T47D (cell line): ENCODE results near the gene ANKRD65.
A peak's percentile ranks its signal among the peaks of the same experiment; 100 is the strongest.
"Not testable (repeated sequence)": the region's sequence is repeated elsewhere in the genome, so short reads cannot be mapped to it uniquely, and the experiment has no call there.

ENCODE experiments used
- DNase-seq, 2 experiments: peaks; one replicate each; pipeline versions ENCODE4 v3.0.0 to v3.0.0-alpha.2; 2011 to 2012; ENCODE audit warnings: low read depth in 1 of 2, low spot score in 1 of 2
- JUND ChIP-seq: IDR thresholded peaks from 2 replicates; pipeline ENCODE4 v1.6.1; 2012; ENCODE audit warnings: low read depth
- in situ Hi-C: cut with HindIII; loops from 2 replicates; pipeline ENCODE4 v1.10.0; 2016; ENCODE audit warnings: low sequenced_read_pairs, low pct_unique_long_range_greater_than_20kb

ANKRD65 gene

DNA sequence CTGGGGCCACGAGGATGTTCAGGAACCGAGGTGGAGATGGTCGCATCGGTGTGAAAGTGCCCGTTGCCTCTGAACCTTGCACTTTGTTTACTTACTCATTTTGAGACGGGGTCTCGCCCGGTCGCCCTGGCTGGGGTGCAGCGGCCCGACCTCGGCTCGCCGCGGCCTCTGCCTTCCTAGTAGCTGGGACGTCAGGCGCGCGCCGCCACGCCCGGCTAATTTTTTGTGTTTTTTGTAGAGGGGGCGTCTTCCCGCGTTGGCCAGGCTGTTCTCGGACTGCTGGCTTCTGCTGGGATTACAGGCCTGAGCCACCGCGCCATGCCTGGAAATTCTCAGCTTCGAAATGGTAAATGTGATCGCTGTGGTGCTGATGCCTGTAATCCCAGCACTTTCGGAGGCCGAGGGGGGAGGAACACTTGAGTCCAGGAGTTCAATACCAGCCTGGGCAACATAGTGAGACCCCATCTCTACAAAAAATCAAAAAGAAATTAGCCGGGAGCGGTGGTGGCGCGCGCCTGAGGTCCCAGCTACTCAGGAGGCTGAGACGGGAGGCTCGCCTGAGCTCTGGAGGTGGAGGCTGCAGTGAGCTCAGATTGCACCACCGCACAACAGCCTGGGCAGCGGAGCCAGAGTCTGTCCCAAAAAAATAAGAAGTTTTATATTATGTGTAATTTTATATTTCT is 13.3 kb downstream of the ANKRD65 start:
- no peak for TF ChIP-seq JUND
- DNase-seq: no peak
- in situ Hi-C loops: no loop called here

DNA sequence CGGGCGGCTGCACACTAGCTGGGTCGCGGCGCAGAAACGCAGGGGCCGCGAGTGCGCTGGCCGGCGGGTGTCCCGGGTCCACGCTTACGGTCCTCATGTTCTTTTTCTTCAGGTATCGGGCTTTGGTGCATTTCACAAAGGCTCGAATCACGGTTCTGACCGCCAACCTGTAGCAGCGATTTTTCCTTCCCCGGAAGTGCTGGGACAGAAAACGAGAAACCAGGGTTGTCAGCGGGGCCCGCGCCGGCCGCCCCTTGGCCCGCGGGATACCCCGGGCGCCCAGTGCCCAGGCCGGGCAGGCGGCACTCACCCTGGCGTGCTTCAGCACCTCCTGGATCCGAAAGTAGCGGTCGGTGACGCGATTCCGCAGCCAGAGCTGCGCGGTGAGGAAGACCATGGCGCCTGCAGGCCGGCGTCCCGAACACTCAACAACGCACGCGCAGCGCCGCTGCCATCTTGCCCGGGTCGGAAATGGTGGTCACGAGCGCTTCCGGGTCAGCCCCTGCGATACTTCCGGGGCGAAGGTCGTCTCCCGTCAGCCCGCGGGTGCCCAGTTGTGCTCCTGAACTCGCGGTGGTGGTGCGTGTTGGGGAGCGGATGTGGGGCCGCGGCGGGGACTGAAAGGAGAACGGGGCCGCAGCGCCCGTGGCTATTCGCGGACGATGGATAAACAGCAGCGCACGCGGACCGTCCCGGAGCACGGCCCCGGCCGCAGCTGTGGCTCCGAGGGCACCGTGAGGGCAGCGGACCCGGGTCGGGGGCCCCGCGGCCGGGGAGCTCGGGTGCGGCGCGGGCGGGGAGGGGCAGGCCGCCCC is 14.0 kb downstream of the ANKRD65 start, which contains the start of gene MRPL20:
Gene MRPL20 (minus strand): TSS at position 473 of the 815 bp plus-strand sequence. CDS start 76 bp downstream, at position 397.
- in situ Hi-C loops: no loop called here
- peak; percentile 88 to 90 for DNase-seq
- no peak for TF ChIP-seq JUND

DNA sequence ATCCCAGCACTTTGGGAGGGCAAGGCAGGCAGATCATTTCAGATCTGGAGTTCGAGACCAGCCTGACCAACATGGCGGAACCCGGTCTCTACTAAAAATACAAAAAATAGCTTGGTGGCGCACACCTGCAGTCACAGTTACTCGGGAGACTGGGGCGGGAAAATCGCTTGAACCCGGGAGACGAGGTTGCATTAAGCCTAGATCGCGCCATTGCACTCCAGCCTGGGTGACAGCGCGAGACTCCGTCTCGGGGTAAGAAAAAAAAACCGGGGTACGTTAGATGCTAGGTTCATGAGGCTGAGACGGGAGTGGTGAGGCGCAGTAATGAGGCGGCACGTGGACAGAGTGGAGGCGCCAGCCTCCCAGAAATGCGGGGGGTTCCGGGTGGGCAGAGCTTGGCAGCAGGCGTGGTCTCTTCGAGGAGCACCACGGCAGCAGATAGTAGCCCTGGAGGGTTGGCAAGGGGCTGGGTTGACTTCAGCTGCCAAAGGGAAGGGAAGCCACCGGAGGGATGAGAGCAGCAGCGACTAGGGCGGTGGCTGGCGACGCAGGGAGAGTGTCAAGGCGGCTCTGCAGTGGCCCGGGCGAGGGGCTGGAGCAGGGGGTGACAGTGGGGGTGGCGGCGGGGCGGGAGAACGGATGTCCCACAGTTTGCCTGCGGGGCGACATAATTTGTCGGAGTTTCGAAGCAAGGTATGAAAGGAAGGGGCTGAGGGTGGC is 14.8 kb downstream of the ANKRD65 start:
- in situ Hi-C loops: no loop called here
- no peak for DNase-seq
- no peak for TF ChIP-seq JUND

DNA sequence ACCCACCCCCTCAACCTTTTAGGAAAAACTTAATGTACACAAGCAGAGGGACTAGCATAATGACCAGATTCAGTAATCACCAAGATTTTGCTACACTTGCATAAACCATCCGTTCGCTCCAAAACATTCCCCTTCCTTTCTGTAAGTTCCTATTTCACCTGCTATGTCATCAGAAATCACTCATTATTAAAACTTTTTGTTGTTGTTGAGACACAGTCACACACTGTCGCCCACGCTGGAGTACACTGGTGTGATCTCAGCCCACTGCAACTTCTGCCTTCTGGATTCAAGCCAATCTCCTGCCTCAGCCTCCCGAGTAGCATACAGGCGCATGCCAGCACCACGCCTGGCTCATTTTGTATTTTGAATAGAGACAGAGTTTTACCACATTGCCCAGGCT is 17.4 kb downstream of the ANKRD65 start:
- in situ Hi-C loops: no loop called here
- DNase-seq: no peak
- no peak for TF ChIP-seq JUND

DNA sequence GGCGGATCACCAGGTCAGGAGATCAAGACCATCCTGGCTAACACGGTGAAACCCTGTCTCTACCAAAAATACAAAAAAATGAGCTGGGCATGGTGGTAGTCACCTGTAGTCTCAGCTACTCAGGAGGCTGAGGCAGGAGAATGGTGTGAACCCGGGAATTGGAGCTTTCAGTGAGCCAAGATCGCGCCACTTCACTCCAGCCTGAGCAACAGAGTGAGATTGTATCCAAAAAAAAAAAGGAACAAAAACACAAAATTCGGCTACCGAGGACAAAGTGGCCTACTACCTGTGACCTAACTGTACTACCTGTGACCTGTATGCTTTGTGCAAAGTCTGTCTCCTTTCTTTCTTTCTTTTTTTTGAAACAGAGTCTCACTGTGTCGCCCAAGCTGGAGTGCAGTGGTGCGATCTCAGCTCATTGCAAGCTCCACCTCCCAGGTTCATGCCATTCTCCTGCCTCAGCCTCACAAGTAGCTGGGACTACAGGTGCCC is 18.1 kb downstream of the ANKRD65 start:
- DNase-seq, in situ Hi-C loops: not testable (repeated sequence)

DNA sequence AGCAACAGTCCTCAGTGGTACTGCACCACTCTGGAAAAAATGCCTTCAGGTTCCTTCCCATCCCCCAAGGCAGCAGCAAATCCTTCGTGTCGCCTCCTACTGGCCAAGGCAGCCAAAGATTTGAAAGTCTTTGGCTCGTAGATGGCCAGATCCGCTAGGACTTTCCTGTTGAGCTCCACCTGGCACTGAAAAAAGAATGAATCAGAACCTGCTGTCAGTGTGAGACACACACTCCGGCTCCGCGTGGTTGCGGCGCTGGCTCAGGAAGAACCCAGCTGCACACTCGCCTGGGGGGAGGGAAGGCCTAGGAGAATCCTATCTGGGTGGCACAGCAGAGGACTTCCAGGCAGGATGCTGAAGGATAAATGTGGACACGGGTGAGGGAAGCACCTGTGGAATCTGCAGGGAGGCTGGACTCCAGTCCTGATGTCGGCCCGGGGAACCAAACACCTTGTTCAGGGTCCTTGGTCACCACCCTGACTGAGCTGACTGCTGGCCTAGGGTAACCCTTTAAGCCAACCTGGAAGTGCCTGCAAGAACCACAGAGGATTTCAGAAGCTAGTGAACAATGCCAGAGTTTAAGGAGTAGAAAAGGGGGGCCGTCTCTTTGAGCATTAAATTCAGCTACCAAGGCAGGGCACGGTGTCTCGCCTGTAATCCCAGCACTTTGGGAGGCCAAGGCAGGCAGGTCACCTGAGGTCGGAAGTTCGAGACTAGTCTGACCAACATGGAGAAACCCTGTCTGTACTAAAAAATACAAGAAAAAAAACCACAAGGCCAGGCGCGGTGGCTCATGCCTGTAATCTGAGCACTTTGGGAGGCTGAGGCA is 18.8 kb downstream of the ANKRD65 start:
- DNase-seq: peak in 1 of 2 experiments; percentile 57
- no peak for TF ChIP-seq JUND

DNA sequence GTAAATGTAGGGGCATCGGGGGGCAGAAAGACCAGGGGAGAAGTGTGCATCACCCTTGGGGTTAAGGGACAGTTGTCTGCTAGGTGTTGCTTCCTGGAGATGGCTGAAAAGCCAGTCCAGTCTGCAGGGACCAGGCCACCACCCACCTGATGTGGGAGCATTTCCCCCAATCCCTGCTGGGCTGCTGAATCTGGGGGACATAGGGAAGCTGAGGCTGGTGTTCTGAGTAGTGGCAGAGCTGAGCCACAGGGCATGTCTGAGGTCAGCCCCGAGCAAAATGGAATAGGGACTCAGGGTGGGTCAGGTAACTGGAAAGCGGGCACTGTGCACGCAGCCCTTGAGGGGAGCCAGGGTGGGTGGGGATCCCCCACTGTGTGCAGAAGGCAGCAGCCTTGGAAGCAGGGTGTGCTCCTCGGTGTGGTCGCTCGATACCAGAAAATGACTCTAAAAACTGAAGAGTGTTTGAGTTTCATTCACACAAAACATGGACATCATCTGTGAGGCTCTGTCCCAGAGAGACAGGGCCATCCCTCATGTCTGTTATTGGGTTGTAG is 19.5 kb downstream of the ANKRD65 start:
- no peak for TF ChIP-seq JUND
- DNase-seq: no peak
- in situ Hi-C loops: no loop called here

More for the DNA sequence above, 18.8 kb downstream of the ANKRD65 start:
- in situ Hi-C loops: no loop called here

DNA sequence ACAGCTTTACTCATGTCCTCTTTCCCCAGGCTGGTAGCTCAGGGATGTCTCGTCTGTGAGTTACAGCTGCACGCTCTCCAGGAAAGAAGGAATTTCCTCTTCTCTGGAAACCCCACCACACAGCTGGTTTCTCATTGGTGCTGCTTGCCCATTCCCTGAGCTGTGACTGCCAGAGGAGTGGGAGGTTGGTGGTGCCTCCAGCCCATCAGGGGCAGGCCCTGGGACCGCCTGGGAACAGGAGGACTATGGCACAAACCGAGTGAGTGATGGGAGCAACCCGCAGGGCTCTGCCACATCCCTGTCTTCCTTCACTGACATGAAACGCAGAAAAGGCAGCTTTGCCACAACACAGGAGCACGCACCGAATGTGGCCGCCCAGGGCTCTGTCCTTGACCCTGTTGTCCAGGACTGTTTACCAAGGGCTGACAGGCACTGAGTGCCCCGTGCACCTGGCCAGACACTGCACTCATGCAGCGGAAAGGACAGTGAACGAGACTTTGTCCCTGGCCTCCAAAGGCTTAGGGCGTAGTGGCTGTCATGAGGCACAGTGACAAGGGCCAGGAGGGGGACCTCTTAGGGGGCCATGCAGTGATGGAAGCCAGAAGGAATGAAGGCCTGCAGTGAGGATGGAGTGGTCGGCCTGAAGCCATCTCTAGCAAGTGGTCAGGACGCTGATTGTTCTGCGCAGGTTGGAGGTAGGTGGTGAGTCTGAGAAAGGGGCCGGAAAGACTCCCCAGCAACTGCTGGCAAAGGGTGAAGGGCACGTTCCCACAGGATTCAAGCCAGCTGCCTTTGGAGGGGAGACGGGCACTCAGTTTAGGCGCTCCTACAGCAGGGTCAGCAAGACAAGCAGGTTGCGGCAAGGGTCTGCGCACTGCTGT is 20.3 kb downstream of the ANKRD65 start:
- in situ Hi-C loops: no loop called here
- no peak for DNase-seq
- no peak for TF ChIP-seq JUND

DNA sequence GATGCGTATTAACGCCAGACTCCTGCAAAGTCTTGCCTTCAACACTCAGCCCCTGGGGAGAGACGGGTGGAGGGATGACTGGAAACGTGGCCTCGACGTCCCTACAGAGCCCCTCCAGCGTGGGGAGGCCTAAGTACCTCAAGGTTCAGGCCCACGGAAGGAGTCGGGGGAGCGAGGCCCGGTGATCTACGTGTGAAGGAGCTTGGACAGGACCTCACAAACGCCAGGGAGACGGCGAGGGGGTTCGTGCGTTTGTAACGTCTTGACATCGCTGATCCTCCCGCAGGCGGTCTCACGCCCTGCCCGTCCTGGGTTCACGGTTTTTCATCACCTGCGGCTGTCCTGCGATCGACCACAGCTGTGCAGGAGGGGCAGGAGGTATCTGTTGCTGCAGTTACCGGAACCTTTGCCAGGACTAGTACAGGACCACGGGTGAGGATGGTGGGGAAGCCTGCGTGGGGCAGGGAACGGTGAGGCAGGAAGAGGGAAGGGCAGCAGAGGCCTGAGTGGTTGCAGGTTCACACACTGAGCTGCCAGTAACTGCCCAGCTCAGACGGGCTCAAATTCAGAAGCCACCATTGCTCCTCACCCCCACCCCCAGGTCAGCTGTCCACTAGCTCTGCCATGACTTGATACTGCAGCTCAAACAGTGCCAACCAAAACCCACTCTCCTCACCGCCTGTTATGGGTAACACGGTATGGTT is 21.1 kb downstream of the ANKRD65 start:
- no peak for TF ChIP-seq JUND
- in situ Hi-C loops: no loop called here
- DNase-seq: peak in 1 of 2 experiments; percentile 33

DNA sequence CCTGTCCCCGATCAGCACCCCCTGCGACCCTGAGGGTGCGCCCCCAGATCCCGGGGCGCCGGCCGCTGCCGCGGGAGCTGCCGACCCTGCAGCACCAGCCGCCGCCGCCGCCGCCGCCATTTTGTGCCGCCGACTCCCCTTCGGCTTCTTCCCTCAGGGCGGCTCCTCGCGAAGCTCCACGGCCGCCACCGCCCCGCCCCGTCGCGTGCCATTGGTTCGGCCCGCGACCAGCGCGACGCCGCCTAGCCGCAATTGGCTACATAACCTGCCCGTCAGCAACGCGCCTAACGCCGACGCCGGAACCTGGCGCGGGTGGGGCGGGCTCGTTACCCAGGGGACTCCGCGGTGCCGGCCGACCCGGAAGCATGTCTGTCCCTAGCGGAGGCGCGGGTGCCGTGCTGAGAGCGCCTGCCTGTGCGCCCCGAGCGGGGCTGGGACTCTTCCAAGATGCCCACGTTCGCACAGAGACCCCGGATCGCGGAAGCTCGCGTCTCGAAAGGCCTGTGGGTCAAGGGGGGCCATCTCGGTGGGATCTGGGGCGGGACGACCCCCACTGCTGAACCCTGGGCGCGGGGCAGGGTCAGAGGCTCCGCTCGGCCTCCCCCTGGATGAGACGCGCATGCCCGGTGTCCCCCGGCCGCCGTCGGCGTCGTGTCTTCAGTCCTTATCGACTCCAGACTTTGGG is 21.7 kb downstream of the ANKRD65 start, which contains the start of gene CCNL2:
Gene CCNL2 (minus strand): TSS at position 149 of the 685 bp plus-strand sequence. CDS start 29 bp downstream, at position 120.
- peak; percentile 88 to 97 for DNase-seq
- TF ChIP-seq JUND: no peak
- in situ Hi-C loops: no loop called here
